DMS153 (cell line): ENCODE results near the gene SBNO1.
"Not testable (repeated sequence)": the region's sequence is repeated elsewhere in the genome, so short reads cannot be mapped to it uniquely, and the experiment has no call there.

ENCODE experiments used
- DNase-seq: peaks from one replicate; lab custom pipeline; 2025; lab: John Stamatoyannopoulos, UW

Gene SBNO1

GRCh38 chr12:123388951-123389559, 24.4 kb upstream of the SBNO1 start:
- no peak for DNase-seq

GRCh38 chr12:123388177-123388950, 23.7 kb upstream of the SBNO1 start:
- DNase-seq: peak; percentile 29

DNA sequence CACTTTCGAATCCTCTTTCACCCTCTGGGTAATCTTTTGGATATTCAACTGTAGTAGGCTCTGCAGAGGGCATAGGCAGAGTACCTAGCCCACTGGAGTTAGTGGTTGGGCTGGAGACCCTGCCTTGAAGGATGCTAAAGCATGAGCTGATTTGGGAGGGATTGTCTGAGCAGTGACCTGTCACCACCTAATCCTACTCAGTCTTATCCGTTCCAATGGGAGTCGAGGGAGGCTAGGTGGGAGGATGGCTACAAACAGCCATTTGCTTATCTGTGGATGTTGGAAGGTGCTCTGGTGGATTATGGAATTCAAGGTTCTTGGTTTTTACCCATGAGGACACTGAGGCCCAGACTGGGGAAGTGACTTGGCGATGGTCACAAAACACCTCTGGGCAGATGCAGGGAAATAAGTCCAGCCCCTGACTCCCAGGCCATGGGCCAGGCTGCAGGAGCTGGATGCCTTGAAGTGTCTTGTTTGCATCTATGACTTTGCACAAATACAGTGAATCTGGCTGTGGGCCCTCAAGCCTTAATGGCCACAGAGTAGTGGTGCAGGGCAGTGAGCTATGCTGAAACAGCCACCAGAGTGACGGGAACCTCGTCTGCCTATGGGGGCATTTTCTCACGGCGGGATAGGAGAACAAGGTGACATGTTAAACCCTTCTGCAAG, 23.0 kb upstream of the SBNO1 start:
- no peak for DNase-seq

DNA sequence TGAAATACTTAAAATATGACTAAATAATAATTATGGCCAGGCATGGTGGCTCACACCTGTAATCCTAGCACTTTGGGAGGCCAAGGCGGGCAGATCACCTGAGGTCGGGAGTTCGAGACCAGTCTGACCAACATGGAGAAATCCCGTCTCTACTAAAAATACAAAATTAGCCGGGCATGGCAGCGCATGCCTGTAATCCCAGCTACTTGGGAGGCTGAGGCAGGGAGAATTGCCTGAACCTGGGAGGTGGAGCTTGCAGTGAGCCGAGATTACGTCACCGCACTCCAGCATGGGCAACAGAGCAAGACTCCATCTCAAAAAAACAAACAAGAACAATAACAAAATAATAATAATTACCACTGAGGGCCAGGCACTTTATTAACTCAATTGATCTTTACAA, 20.9 kb upstream of the SBNO1 start:
- DNase-seq: not testable (repeated sequence)

GRCh38 chr12:123384994-123385376, 20.3 kb upstream of the SBNO1 start:
- no peak for DNase-seq

DNA sequence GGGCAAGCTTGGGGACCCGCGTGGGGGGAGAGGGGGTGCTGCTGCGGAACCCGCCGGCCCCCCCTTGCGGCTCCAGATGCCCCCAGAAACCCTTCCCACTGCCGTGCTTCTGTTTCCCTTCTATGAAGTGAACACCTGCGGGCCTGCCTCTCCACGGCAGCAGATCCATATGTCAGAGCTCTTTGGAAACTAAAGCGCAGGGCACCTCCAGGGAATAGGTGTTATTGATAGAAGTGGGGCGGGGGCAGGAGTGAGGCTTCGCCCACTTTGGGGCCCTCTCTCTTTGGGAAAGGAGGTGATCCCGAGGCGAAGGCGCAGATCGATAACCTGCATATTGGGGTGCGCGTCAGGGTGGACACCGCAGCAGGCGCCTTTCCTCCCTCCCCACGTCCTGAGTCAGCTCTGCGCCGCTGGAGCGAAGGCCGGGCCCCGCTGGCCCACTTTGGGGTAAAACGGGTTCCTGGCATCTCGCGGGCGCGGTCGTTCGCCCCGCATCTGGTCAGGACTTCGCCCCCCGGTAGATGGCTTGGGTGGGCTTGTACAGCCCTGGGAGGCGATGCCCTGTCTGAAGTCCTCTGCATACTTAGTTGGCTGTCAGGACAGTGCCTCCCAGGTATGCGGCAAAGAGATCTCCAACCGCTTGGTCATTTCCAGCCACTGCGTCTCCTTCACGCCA, 19.8 kb upstream of the SBNO1 start:
- DNase-seq: no peak

- DNase-seq: no peak
Observed at GRCh38 chr12:123382684-123383083, 18.0 kb upstream of the SBNO1 start.

DNA sequence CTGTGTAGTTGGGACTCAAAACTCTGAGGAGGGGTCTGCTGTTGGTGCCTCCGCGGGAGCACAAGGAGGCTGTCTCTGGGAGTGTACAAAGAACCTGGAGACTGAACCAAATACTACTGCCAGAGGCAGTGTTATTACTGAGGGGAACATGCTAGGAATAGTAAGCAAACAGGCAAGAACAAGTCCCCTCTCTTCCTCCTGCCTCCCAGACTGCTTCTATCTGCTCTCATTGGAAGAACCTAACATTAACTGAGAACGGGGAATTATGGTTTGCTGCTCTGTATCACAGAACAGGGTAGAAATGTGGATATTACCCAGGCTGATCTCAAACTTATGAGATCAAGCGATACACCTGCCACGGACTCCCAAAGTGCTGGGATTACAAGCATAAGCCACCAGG, 14.7 kb upstream of the SBNO1 start:
- DNase-seq: no peak

DNA sequence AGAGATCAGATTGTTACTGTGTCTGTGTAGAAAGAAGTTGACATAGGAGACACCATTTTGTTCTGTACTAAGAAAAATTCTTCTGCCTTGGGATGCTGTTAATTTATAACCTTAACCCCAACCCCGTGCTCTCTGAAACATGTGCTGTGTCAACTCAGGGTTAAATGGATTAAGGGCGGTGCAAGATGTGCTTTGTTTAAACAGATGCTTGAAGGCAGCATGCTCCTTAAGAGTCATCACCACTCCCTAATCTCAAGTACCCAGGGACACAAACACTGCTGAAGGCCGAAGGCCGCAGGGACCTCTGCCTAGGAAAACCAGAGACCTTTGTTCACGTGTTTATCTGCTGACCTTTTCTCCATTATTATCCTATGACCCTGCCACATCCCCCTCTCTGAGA, 7.8 kb upstream of the SBNO1 start:
- not testable (repeated sequence) for DNase-seq

- not testable (repeated sequence) for DNase-seq
Observed at GRCh38 chr12:123371667-123372368, 7.2 kb upstream of the SBNO1 start.

DNA sequence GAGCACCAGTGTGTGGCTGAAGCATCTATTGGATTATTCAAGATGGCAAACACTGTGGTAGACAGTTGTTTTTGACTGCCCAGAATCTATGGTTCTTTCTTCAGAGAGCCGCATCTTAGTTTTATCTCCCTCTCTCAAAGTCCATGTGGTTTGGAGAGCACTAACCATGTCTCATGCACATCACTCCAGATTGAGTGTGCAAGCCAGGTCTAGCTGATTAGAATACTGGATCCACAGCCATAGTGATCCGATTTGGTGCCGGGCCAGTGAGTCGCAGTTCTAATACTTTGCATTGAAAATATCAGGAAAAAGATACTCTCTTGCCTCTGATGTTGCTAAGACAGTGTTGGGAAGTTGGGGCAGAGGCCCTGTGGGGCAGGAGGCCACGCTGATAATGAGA, 4.6 kb upstream of the SBNO1 start:
- no peak for DNase-seq

- DNase-seq: not testable (repeated sequence)
Observed at GRCh38 chr12:123368431-123368830, 3.8 kb upstream of the SBNO1 start.

DNA sequence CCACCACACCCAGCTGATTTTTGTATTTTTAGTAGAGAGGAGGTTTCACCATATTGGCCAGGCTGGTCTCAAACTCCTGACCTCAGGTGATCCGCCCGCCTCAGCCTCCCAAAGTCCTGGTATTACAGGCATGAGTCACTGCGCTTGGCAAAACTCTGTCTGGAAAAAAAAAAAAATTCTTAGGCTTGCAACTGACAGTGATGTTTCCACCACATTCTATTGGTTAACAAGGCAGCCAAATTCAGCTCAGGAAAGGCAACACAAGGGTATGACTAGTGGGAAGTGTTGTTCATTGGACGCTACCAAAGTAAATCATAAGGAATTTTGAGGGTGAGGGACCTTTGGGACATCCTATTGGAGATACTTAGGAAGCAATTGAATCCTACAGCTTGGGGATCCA, 2.9 kb upstream of the SBNO1 start:
- DNase-seq: no peak

GRCh38 chr12:123365025-123365917, 624 bp upstream of the SBNO1 start:
- peak; percentile 97 for DNase-seq

DNA sequence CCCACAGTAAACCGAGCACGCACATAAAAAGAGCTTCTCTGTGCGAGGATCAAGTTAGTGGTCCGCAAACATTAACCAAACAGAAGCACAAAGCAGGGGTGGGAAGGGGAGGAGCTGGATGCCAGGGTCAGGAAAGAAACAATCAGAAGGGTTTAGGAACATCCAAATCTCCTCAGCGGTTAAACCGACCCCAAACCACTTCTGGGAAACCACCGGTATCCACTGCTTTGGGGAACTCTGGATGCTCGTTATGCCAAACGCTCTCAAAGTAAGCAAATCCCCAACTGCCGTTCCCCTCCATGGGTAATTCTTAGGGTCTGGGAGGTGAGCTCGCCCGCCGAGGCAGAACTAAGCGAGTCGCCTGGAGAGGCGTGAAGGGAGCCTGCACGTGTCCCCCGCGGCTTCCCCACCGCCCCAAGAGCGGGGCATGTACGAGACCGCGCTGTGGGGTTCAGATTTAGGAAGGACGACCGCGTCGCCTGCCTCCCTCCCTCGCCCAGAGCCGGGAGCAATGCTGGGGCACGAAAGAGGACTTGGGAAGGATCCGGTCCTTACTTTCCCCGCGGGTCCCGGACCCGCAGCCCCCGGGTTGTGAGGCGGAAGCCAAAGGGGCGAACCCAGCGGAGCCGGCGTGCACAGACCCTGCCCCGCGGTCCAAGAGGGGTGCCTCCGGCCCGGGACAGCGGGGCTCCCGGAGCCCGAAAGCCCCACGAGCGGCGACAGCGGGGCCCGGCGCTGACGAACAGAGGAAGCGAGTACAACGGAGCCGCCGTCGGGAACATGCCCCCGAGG, 711 bp downstream of the SBNO1 start:
- DNase-seq: no peak

DNA sequence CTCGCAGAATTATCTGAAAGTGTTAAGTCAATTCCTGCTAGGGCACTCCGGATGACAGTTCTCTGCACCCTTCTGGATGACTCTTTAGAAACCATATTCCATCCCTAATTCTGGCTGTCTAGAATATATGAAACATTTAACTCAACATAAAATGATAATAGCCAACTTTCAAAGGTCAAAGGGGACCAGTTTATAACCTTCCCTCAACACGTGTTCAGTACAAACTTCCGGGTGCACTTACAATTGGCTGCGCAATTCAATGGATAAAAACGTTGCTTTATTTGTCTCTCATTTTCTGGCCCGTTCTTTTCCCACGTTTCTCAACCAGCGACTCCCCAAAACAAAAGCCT, 1.3 kb downstream of the SBNO1 start:
- no peak for DNase-seq

GRCh38 chr12:123358035-123358434, 6.6 kb downstream of the SBNO1 start:
- no peak for DNase-seq

DNA sequence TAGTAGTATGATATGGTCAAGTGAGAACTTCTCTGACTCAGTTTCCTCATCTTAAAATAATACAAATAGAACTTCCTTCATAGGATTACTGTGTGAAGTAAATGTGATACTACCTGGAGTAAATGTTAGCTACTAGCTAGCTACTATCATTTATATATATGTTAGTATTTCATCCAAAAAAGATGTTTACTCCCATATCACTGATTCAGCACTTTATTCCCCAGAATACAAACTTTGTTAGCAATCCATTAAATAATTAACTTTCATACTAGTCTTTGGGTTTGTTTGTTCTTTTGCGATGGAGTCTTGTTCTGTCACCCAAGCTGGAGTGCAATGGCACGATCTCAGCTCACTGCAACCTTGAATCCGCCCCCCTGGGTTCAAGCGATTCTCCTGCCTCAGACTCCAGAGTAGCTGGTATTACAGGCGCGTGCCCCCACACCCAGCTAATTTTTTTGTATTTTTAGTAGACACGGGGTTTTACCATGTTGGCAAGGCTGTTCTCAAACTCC, 8.4 kb downstream of the SBNO1 start:
- DNase-seq: no peak

DNA sequence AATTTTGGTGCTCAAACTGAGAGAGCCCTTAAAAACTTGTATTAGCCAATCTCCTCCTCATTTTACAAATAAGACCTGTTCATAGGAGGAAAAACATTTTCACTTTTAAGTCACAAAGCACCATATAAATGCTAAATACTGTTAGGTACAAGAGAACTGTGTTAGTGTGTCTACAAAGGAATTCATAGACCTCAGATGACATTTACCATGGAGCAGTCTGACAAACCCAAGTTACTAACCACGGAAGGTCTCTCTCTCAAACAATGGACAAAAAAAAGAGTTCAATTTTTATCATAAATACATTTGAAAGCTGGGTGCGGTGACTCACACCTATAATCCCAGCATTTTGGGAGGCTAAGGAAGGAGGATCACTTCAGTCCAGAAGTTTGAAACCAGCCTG, 10.0 kb downstream of the SBNO1 start:
- DNase-seq: no peak

GRCh38 chr12:123351349-123351748, 13.3 kb downstream of the SBNO1 start:
- no peak for DNase-seq
